HG02610 (cell line): ENCODE measurements around the gene OSBPL1A.

Source experiments
- ATAC-seq: cut with Tn5 transposase; IDR thresholded peaks from one replicate; pipeline ENCODE4 v1.9.1; 2021; ENCODE audit warnings: mild to moderate bottlenecking, moderate library complexity; ENCODE audit not compliant: unreplicated experiment

The OSBPL1A gene

GRCh38 chr18:24138409-24138788 lies 259.2 kb downstream of the OSBPL1A start:
- ATAC-seq: no peak

GRCh38 chr18:24136967-24137373 lies 260.7 kb downstream of the OSBPL1A start:
- ATAC-seq: no peak

GRCh38 chr18:24130494-24130893 lies 267.1 kb downstream of the OSBPL1A start:
- no peak for ATAC-seq

GRCh38 chr18:24128700-24129099 lies 268.9 kb downstream of the OSBPL1A start:
- no peak for ATAC-seq

- ATAC-seq: no peak
These were observed 269.9 kb downstream of the OSBPL1A start for GRCh38 chr18:24127735-24128134.

- no peak for ATAC-seq
These were observed 271.3 kb downstream of the OSBPL1A start for GRCh38 chr18:24126155-24126961.

GRCh38 chr18:24121625-24122024 lies 276.0 kb downstream of the OSBPL1A start:
- no peak for ATAC-seq

- no peak for ATAC-seq
These were observed 276.9 kb downstream of the OSBPL1A start for GRCh38 chr18:24120676-24121075.

- ATAC-seq: peak; percentile 72
These were observed 278.7 kb downstream of the OSBPL1A start for GRCh38 chr18:24118750-24119577.

GRCh38 chr18:24115628-24116027 lies 282.0 kb downstream of the OSBPL1A start:
- ATAC-seq: no peak

GRCh38 chr18:24114924-24115549 lies 282.6 kb downstream of the OSBPL1A start:
- no peak for ATAC-seq

- ATAC-seq: no peak
These were observed 284.6 kb downstream of the OSBPL1A start for GRCh38 chr18:24112874-24113615.

GRCh38 chr18:24112464-24112863 lies 285.2 kb downstream of the OSBPL1A start:
- ATAC-seq: no peak
